Endometrium (tissue), 2 donors: ENCODE measurements around the gene MPPED2.

Experiments
- FAIRE-seq: peaks from 2 replicates; lab custom pipeline; 2012; peaks lifted over from hg19 to GRCh38; lab: Jason Lieb, UNC
- donor health status: control.
- donor health status: control.

Gene MPPED2

DNA sequence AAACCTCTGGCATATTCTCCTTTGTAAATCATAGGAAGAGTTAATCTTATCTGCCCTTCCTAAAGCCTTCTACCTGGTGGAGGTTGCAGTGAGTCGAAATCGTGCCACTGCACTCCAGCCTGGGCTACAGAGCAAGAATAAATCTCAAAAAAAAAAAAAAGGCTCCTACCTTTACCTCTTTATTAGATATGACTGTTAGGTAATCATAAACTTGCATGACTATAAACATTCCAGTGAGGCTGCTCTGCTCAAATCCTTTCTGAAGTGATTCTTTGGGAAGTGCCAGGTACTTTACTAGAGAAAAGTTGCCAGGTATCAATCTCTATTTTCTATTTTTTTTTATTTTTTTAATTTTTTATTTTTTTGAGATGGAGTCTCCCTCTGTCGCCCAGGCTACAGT, 59.6 kb downstream of the MPPED2 start:
- no peak for FAIRE-seq

DNA sequence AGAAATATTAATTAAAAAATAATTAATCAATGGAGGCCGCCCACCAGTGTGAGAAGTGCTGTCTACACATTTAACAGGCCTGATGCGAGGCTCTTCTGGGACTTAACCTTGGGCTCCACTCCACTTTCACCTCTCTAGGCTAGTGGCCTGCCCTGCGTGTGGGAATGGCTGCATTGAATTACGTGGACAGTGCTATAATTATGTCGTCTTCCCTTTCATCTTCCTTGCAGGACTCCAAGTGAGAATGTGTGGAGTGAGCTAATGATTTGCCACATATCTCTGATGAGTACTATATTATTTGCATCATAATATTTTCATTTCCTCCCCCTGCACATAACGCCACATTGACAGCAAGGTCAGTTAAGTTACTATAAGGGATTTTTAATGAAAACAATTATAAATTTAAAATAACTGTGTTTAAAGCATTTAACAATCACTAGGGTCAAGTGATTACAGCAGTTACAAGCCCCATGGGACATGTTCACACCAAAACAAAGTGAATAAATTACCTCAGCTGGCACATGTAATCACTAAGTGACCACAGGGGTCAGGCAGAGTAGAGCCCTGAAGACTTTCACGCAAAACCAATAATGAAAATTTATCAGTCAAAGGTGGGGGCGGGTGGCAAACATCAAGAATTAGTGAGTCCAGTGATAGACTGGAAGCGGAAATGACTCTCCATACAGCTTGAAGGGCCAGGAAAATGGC, 63.5 kb downstream of the MPPED2 start:
- FAIRE-seq = peak; percentile 43

DNA sequence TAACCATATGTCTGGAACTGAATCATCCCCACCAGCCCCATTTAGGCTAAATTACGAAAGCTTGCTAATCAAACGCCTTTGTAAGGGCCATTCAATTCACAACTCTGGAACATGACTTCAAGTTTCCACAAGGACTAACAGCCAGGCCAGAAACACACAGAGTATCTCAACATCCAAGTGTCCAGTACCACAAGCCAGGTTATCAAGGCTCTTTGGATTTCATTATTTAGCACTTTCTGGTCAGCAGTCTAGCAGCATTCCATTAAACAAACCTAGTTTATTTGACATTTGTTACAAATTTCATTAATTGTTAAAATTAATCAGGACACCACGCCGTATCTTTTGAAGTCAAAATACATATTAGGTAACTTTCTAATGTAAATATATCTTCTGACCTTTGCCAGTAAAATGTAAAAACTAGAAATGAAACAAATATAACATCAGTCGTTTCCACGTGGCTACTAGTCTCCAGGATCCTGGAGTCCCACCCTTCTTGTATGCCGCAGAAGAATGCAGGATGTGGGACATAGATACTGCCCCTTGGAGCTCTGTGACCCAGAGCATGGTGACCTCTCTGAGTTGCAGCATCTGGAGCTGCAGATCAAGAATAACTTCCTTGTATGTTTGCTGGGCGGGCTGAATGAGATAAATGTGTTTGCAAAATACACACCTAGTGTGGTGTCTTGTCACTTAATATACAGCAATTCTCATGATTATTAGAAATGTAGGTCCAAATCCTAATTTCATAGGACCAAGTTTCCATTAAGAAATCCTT, 64.7 kb downstream of the MPPED2 start:
- FAIRE-seq = peak; percentile 43

DNA sequence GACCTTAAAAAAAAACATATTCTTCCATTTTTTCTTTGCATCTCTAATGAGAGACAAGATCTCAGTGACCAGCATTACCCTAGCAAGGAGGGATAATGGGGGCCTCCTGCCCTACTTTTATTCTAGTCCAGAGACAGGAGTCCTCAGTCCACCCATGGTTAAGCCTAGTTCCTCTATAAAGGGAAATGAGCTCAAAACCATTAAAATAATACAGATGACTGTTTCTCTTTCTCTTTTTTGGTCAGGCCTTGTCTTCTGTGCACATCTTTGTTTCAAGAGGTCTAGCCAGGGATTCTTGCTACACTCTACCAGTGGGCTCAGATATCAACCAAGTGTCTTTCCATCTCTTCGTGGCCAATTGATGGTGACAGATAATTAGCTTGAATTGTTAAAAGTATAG, 73.1 kb downstream of the MPPED2 start:
- no peak for FAIRE-seq

DNA sequence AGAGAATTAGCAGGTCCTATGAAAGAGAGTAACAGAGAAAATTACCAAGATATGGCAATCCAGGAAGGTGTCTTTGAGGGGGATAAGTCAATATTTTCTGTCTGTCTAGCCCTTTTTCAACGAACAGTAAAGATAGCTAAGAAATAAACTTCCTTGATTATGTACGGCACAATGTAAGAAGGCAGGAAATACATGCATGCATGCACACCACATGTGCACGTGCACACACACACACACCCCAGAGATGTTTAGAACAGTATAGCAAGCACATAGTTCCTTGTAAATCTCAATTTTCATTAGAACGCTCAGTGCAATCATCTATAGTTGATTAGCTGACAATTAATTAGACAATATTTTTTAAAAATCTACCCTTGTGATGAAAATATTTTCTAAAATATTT, 74.7 kb downstream of the MPPED2 start:
- no peak for FAIRE-seq

DNA sequence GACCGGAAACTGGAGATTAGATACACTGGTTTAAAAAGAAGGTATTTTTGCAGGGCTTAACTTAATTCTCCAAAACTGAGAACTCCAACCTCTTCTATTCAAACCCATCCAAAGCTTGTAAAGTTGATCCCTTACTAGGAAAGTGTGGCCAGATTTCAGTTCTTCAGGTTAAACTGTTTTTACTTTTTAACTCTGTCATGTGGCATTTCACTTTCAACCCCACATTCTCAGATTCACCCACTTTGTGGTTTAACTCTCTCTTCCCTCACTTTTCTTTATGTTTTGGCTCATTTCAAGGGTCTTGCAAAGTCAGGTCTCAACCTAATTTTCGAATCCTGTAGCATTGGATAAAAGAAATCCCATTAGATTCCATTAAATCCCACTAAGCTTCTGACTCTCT, 75.4 kb downstream of the MPPED2 start:
- no peak for FAIRE-seq

DNA sequence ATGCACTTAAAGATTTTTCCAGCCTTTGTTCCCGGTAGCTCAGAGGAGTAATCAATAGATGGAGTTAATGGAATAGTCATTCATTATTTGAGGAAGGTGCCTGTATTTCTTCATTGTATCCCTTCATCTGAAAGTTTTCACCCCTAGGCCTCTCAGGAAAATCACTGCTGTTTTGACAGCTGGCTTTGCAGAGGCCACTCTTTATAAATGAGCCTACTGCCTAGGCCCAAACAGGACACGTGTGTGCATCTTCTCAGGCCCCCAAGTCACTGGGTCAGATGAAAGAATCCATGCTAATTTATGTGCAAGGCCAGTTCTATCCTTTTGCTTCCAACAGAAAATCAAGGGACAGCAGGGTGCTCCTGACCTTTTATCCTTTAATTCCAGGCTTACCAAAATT, 76.8 kb downstream of the MPPED2 start:
- no peak for FAIRE-seq

DNA sequence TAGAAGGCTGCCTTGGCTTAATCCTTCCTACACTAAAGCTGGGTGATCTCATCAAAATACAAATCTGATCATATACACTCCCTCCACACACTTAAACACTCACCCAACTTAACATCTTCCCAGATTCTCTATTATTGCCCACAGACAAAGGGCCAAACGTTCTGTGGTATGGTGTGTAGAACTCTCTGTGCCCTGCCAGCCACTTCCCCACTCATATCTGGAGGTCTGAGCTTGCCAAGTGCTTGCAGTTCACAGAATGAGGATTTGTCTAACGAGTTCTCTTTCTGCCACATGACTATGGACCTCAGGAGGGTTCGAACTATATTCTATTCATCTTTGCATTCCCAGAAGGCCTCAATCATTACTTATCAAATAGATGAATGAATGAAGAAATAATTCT, 77.6 kb downstream of the MPPED2 start:
- FAIRE-seq = no peak

DNA sequence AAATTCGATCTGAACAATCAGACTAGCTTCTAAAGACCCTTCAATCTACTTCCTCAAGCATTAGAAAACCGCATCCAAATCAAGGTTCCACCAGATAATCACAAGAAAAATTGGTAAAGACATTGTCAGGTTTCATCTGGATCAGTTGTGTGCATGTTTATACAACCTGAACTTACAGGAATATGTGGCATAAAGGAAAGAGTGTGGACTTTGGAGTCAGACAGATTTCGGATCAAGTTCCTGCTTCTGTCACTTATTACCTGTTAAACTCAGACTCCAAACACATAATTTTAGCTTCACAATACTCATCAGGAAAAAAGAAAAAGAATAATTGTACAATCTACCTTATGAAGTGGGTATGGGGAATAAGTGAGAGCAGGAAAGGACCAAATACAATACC, 80.5 kb downstream of the MPPED2 start:
- FAIRE-seq = no peak

DNA sequence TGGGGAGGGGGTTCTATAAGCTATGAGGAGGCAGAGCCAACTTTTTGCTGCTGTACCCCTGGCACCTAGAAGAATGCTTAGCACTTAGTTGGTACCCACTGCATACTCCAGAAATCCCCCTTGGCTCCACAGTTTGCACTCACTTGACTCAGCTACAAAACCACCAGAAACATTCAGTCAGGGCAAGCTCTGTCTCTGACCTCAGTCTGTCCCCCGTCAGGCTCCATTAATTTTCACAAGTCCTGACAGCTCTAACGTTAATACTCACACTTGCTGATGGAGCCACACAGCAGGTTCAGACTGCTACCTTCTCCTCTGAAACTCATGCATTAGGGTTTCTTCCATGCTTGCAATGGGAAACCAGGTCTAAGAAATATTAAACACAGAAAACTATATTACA, 81.7 kb downstream of the MPPED2 start:
- FAIRE-seq = no peak

DNA sequence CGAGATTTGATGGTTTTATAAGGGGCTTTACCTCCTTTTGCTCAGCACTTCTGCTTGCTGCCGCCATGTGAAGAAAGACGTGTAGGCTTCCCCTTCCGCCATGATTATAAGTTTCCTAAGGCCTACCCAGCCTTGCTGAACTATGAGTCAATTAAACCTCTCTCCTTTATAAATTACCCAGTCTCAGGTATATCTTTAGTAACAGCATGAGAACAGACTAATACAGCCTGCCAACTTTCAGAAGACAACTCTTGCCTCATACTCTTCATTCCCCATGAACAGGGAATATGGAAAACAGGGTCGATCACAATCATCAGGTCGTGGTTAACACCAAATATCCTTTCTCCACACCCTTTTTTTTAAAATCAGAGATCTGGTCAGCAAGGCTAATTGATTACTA, 83.0 kb downstream of the MPPED2 start:
- no peak for FAIRE-seq

DNA sequence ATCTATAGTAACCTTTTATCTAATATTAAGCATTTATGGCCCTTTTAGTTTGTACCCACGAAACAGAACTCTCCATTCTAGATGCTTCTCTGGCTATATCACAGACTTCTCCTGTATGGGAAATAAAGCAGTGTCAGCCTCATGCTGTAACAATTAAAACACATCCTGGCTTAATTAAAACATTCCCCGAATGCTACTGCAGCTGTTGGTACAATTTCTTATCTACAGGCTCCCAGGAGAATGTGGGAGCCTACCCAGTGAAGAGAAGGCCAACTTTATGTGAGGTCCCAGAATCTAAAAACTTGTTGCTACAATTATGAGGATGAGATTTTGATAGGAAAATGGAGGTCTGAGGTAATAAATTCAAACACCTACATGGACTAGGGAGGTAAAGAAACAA, 83.8 kb downstream of the MPPED2 start:
- no peak for FAIRE-seq

DNA sequence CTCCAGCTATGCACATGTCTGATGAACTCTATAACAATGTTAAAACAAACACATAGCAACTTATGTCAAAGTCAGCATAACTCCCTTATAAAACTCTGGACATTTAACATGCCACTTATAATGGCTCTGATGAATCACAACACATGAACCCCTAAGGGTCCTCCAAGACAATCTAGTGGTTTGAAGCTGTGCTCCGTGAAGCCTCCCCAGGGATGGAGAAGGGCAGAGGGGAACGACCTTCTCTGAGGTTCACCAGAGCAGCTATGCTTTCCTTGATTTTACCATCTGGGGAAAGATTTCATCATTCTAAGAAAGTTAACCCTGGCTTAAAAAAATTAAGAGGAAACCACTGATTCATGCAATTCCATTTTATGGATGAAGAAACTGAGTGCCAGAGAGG, 84.4 kb downstream of the MPPED2 start:
- no peak for FAIRE-seq

DNA sequence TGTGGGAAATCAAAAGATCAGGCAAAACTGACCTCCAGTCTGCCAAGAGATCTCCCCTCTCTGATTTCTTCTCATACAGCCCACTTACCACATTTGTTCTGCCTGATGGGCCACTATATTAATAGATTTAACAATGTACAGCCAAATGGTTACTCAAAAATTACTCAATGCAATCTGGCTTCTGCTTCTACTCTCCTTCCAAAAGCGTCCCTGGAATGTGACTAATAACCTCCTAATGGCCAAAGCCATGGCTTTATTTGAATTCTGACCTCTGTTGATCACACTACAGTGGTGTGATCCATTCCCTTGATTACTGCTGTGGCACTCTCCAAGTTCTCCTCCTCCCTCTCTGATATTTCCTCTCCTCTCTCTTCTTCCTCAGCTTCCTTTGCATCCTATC, 86.2 kb downstream of the MPPED2 start:
- FAIRE-seq = no peak

DNA sequence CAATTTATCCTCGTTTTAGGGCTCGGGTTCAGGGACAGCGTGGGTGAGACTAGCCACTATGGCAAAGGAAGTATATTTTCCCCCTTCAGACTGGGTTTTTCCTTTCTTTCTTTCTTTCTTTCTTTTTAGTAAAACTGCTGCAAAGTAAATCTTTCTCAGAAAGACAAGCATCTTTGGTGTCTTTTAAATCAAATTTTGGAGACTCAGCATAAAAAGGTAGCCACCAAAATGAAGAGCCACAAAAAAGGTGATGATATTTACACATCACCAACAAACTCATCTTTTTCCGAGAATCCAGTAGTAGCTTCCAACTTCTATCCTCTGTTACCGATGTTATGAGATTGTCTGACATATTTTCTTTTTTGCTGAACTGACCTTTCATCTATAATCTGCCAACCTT, 88.6 kb downstream of the MPPED2 start:
- no peak for FAIRE-seq

DNA sequence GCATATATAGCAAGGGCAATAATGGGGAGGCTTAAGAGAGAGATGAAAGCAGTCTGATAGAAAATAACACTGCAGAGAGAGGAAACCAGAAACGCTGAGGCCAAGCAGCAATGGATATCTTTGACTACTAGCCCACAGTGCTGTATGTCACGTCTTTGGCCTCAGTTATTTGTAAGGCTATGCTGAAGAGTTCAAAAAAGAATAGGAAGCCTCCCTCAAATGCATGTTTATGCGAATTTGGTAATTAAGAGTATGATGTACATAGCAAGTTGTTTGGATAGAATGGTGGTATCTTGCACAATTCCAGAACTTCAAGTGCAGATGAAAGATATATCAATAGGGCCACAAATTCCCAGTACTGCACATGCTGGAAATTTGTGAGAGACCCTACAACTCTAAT, 89.2 kb downstream of the MPPED2 start:
- FAIRE-seq = no peak

DNA sequence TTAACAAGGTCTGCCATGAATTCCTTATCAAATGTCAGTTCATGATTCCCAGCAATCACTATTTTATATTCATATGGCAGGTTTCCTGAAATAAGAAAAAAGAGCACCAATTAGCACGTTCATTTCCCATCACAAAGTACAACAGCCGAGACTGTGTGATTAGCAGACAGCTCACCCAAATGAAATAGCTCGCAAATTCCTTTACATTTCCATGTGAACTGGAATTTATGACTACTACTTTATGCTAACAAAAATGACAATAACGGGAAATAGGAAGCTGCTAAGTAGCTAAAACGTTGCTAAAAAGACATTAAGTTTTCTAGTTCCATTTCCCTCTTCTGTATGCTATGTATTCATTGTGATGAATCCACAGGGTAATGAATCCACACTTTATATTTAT, 90.7 kb downstream of the MPPED2 start:
- no peak for FAIRE-seq

DNA sequence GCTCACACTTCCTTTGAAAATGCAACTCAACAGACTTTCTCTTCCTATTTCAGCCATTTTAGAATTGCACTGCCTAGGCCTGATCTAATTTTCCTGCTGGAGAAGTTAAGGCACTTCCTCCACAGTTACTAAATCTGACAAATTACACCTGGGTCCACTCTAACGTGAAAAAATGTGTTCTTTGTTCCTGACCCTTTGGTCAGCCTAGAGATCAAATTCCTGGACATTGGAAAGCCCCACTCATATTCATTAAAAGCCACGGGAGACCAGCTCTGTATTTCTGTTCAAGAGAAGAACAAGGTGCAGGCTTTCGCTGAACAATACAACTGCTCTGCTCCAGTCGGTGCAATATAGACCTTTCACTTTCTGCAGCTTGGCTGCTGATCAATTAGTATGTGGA, 96.6 kb downstream of the MPPED2 start:
- FAIRE-seq = no peak

DNA sequence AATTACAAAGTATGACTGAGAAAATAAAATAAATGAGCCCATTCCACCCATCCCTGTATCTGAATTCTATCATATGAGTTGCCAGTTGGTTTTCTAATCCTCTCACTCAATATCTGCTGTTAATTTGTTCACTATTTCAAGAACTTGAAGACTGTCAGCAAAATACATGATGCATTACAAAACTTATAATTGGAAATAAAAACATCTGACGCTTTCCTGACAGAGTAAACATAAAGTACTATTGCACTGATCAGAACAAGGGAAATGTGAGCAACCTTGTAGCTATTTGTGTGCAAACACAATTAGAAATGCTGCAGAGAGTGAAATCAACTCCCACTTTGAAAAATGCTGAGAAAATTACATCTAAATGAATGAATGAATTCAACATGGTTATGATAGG, 97.1 kb downstream of the MPPED2 start:
- FAIRE-seq = no peak

DNA sequence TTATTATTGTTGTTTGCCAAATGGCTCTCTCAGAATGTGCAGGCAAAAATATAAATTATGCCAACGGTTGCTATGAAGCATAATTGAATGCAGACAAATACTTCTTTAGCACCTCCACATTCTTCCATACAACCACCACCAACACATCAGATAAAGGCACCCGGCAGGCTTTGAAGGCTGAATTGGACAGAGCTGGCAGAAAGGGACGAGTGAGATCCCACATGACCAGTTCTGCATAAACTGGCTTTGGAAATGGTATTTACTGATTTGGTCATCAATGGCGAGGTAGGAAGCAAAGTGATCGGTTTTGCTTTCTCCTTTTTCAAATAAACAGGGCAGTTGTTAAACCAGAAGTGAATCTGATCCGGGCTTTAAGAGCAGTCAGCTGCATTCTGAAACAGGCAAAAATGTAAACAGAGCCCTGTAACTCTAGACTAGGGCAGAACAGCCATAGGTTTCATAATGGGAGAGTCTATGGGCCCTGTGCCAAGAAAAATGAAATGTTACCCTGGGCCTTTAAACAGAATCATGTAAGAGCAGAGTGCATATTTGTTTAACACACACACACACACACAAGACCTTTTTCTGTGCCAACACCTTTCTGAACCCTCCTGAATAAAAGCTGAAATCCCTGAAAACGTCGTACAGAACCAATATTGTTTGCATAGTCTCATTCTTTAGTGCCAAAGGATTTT, 97.7 kb downstream of the MPPED2 start:
- FAIRE-seq = no peak

DNA sequence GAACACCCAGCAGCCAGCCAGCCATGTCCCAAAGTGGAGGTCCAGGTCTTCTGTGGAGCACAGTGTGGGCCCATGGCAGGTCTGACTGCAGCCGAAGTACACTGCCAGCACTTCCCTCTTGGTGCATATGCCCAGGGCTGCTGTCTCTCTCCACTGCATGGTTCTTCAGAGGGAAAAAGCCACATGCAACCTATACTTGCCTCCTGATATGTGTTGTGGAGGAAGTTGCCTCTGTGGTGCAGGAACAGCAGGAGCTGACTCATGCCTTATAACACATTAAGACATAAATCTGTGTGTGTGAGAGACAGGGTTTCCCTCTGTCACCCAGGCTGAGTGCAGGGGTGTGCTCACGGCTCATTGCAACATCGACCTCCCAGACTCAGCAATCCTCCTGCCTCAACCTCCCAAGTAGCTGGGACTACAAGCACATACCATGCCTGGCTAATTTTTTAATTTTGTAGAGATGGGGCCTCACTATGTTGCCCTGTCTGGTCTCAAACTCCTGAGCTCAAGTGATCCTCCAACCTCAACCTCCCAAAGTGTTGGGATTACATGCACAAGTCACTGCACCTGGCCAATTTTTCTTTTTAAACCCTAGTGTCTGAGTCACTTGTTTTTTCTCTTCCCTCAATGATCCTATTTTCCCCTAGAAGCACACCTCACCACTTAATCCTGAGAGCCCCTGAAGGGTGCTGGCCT, 98.8 kb downstream of the MPPED2 start:
- FAIRE-seq = no peak

DNA sequence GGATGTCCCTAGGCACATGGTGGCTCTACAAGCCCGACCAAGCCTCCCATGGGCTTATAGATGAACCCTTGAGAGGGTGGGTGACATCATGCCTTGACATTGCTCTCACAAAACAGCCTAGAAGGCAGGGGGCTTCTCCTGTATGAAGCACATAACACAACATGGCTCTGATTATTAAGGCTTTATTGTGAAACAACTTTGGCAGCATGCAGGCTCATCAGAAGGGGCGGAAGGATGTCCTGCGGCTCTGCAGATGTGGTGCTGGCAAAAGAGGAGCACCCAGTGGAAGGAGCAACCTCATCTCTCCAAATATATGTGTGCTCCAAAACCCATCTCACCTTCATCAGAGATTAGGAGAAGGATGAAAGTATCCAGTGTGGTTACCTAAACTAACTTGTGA, 100.4 kb downstream of the MPPED2 start:
- FAIRE-seq = no peak

DNA sequence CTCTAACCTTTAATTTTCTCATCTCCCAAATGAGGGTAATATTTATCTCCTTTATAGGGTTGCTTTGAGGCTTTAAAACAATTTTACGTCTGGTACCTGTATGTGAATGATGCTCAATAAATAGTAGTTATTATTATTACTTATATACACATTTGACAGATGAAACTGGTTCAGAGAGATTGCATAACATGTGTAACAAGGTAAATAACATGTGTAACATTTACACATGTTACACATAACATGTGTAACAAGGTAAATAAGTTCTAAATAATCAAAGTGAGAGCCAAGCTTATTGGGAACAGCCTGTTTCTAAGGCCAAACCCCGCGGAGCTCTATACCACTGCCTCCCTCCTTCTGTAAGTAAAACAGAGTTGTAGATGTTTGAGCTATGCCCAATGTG, 100.9 kb downstream of the MPPED2 start:
- FAIRE-seq = no peak
